Coronary artery (tissue), 2 donors: ENCODE data around the gene ARHGAP4.
A peak's percentile ranks its signal among the peaks of the same experiment; 100 is the strongest.

Experiments used
- DNase-seq: peaks from one replicate; pipeline ENCODE4 v3.0.0-alpha.2; 2017; ENCODE audit warnings: low spot score
- H3K27ac ChIP-seq, 2 donors: fragments of 200-600 bp; sonication (generic); one replicate each; pipeline ENCODE4 v1.5.1; 2016 to 2019
- H3K4me3 ChIP-seq: fragments of 200-600 bp; sonication (generic); 2 replicates; pipeline ENCODE4 v1.5.1; 2016; ENCODE audit warnings: mild to moderate bottlenecking, moderate library complexity
- CTCF ChIP-seq: fragments of 200-600 bp; sonication (generic); IDR thresholded peaks from one replicate; pipeline ENCODE4 v1.5.1; 2019; ENCODE audit warnings: antibody characterized with exemption

ARHGAP4 gene

GRCh38 chrX:153925739-153926551 lies at the start of gene ARHGAP4:
ARHGAP4 (minus strand) TSS chrX:153926264; CDS start chrX:153926202, 62 bp downstream.
- Histone ChIP-seq H3K4me3 (peak within 1 kb of the TSS; percentile 73), H3K27ac (peak within 1 kb of the TSS; percentile 78 to 91)
- DNase-seq: no peak
- TF ChIP-seq CTCF: no peak

GRCh38 chrX:153974726-153975286 lies 48.7 kb upstream of the ARHGAP4 start:
- H3K27ac ChIP-seq: peak overlapping the region in 1 of 2 donors; percentile 99
- no peak overlapping the region for H3K4me3 ChIP-seq
- TF ChIP-seq CTCF: no peak
- no peak for DNase-seq

GRCh38 chrX:153974003-153974725 lies 48.1 kb upstream of the ARHGAP4 start:
- peak overlapping the region; percentile 87 for H3K4me3 ChIP-seq
- no peak for DNase-seq
- TF ChIP-seq CTCF: no peak
- peak overlapping the region; percentile 99 for H3K27ac ChIP-seq

GRCh38 chrX:153973127-153974002 lies 47.3 kb upstream of the ARHGAP4 start:
- TF ChIP-seq CTCF: no peak
- no peak for DNase-seq
- peak overlapping the region; percentile 87 for H3K4me3 ChIP-seq
- peak overlapping the region; percentile 99 for H3K27ac ChIP-seq

- H3K27ac ChIP-seq: peak within 1 kb of the TSS; percentile 99
- peak; percentile 93 for DNase-seq
- TF ChIP-seq CTCF: no peak
- peak within 1 kb of the TSS; percentile 87 for H3K4me3 ChIP-seq
Observed at GRCh38 chrX:153972368-153973126, 46.5 kb upstream of the ARHGAP4 start, which contains the start of gene TMEM187. TMEM187 (plus strand) TSS chrX:153972754; CDS start chrX:153982063, 9,309 bp downstream.
